Dermis microvascular lymphatic vessel endothelial cell (primary cell): ENCODE measurements around the gene SLC43A1. TPM values are rescaled to one million over a fixed set of nuclear protein-coding genes. Genes with fewer than 3 reads are reported as not detected.

Source experiments
- DNase-seq, 2 donors: peaks; one replicate each; pipeline versions ENCODE4 v3.0.0 to v3.0.0-alpha.2; 2010; ENCODE audit warnings: low read depth in 2 of 2
- total RNA-seq: library from RNA; depleted of rRNA; stranded (reverse); fragments of >200 nt; gene quantifications from 2 replicates; pipeline ENCODE4 v1.2.1, GENCODE V29; 2014

The SLC43A1 gene
- total RNA-seq, 1 donor from 2014 or later = 11.0 TPM

DNA sequence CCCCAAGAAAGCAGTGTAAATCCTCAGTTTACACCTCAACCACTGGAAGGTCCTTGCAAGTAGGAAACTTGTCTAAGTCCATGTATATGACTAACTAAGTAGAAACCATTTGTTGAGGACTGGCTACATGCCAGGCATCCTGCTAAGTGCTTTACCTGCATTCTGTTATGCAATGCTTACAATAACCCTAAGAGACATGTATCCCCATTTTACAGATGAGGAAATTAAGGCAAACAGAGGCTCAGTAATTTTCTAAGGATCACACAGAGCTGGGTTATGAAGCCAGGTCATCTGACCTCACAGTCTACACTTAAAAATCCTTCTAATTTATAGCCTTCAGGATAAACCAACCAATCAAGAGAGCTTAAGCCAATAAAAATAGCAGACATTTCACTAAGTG is 13.5 kb upstream of the SLC43A1 start:
- no peak for DNase-seq

- DNase-seq = peak; percentile 48 to 65
Measured at GRCh38 chr11:57527056-57527631, 11.6 kb upstream of the SLC43A1 start.

GRCh38 chr11:57523419-57523818 is 7.9 kb upstream of the SLC43A1 start:
- no peak for DNase-seq

DNA sequence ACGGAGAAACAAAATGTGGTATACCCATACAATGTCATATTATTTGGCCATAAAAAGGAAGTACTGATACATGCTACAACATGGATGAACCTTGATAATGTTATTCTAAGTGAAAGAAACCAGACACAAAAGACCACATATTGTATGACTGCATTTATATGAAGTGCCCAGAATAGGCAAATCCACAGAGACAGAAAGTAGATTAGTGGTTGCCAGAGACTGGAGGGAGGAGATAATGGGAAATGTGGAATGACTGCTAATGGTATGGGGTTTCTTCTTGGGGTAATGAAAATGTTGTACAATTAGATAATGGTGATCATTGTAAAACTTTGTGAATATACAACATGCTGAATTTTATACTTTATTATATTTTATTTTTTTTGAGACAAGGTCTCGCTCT is 5.6 kb upstream of the SLC43A1 start:
- DNase-seq = no peak

DNA sequence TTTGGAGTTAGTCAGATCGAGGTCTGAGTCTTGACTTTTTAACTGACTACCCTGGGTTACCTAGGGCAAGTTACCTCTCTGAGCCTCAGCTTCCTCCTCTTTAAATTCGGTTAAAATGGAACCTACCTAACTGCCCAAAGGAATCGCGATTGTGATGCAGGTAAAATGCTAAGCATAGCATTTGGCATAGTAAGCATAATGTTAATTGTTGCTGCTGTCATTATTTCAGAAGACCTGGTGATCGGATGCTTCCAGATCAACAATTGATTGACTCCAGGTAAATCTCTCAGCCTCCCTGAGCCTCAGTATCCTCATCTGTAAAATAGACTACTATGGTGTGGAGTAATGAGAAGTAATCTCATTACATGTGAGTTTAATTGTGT is 550 bp upstream of the SLC43A1 start:
- DNase-seq = no peak

DNA sequence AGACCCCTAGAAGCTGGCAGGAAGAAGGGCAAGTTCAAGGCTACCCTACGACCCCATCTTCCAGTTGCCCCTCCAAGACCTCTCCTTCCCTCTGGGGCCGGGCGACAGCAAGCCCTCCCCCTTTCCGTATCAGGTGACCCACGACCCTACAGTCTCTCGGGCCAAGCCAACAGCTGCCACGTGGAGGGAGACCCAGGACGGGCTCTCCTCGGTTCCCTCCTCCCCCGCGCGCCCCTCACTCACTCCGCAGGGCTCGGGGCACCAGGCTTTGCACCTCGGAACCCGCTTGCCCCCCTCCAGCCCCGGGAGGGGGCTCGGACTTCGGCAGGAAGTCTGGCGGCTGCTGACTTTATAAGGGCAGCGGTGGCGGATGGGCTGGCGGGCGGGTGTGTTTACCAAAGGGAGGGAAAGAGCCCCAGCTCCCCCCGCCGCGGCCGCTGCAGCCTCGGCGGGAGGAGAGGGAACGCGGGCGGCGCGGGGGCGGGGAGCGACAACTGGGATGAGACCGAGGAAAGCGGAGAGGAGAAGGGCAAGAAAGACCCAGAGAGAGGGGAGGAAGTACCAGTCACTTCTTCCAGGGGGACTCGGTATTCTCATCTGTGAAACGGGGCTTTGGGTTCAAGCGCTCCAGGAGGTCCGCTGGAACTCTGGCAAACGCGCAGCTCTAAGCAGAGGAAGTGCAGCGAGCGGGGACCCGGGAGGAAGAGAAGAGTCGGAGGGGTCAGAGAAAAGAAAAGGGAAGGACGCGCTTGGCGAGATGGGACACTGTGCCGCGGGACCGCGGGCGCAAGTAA is 767 bp downstream of the SLC43A1 start:
- DNase-seq = peak in 1 of 2 donors; percentile 52

DNA sequence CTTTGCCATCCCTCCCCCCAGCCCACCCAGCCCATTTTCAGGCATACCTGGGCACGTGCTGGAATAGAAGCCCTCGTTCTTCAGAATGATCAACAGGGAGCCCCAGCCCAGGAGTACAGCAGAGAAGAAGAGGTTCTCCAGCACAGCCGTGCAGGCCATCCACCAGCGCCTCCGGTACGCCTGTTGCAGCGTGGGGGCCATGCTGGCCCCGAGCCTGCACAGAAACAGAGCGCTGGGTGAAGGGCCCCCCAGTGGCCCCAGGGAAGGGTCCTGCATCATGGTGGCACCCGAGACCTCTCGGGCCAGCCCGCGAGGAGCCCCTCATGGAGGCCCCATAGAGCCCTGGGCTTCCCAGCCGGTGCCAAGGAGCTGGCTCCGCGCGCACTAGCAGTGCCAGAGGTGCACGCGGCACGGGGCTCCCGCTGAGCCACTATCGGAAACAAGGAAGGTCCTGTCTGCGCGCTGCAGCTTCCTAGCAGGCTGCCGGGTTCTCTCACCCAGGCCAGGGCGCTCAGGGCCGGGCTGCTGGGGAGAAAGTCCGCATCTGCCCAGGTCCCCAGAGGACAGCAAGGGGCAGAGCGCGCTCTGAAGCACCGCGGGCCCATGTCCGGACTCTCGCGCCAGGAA is 1.5 kb downstream of the SLC43A1 start:
- peak in 1 of 2 donors; percentile 43 for DNase-seq

DNA sequence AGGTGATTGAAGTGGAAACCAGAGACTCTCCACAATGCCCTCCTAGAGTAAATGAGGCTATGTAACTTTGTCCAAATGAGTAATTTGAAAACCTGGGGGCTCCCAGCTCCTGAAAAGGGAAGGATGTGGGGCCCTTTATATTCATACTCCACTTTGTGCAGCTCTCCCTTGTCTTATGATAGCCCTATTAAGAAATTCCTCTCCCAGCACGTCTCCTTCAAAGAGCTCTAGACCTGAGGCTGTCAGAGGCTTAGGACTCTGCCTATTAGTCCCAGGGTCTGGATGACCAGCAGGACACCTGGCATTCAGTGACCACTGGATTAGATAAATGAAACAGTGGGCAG is 2.1 kb downstream of the SLC43A1 start:
- no peak for DNase-seq

DNA sequence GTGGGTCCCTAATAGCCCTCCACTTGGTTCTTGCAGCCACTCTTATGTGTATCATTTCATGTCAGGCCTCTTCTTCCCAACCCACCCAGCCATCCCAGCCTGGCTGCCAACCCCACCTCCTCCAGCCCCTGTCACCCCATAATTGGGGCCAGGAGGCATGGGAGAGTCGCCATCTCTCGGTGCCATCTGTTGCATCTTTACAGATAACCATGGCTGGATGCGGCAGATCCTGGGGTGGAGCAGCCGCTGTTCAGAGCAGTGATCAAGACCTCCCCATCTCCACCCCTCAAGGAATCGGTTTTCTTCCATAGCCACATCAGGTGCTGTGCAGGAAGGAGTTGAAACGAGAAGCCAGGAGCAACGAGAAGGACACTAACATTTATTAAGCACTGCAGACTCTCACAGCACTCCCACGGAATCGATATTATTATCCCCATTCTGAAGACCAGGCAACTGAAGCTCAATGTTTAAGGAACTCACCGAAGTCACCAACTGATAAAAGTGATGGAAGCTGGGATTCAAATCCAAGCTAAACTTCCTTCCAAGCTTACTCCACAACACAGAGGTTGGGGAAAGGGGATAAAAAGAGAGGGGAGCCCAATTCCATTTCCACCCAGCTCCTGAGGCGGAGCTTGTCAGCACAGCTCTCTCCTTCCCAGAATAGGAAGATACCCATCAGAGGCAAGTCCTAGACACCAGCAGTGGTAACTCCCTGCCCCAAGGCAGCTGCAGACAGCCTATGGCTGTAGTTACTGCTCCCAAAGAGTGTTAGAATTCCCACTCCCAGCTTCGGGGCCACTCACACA is 2.7 kb downstream of the SLC43A1 start:
- DNase-seq = no peak

- no peak for DNase-seq
Measured at GRCh38 chr11:57511741-57512430, 3.6 kb downstream of the SLC43A1 start.

DNA sequence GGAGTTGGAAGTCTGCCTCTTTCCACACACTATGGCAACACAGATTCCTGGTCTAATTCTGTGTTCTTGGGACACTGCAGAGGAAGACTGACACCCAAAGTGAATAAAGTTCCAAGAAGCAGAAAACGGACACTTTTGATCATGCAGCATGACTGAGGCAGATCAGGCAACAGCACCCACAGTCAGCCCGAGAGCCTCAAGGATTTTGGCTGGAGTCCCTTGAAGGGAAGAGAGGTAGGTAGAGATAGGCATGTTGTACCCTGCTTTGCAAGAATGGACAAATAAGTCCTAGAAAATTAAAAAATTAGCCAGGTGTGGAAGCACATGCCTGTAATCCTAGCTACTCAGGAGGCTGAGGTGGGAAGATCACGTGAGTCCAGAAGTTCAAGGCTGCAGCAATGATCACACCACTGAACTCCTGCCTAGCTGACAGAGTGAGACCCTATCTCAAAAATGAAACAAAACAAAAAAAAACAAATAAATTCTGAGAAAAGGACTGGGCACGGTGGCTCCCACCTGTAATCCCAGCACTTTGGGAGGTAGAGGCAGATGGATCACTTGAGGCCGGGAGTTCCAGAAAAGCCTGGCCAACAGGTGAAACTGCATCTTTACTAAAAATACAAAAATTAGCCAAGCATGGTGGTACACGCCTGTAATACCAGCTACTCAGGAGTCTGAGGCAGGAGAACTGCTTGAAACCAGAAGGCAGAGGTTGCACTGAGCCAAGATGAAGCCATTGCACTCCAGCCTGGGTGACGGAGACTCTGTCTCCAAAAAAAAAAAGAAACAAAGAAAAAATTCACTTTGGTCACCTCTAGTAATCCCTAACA is 6.9 kb downstream of the SLC43A1 start:
- no peak for DNase-seq

- no peak for DNase-seq
Measured at GRCh38 chr11:57506522-57506921, 9.0 kb downstream of the SLC43A1 start.

DNA sequence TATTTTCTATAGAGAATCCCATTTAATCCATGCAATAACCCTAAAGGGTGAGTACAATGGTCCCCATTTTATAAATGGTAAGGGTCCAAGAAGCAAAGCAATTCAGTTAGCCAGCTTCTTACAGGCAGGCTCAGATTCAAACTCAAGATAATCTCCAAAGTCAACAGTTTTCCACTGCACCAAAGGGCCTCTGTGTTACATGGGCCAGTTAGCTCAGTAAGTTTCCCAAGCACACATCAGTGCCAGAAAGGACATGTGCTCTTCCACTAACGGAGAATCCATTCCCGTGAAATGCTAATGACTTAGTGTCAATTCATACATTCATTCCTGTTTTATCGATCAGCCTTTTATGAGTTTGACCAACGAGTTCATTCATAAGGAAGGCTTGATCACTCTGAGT is 11.0 kb downstream of the SLC43A1 start:
- DNase-seq = no peak

GRCh38 chr11:57502870-57503269 is 12.6 kb downstream of the SLC43A1 start:
- no peak for DNase-seq

- DNase-seq = no peak
Measured at GRCh38 chr11:57502376-57502775, 13.1 kb downstream of the SLC43A1 start.

DNA sequence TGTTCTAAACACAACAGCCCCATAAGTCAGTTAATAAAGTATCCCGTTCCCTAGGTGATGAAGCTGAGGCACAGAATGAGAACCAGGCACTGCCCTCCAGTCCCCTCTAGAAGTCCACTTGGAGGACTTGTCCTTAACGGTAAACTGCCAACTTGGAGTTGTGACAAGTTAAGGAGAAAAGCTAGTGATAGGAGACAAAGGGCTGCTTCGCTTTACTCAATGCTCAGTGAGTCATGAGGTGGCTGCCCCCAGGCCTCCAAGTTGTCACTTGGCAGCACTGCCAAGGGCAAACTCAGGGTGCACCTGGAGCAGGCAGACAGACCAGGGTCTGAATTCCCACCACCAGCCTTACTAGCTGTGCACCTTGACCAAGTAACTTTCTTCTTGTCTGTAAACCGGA is 13.5 kb downstream of the SLC43A1 start:
- DNase-seq = no peak

DNA sequence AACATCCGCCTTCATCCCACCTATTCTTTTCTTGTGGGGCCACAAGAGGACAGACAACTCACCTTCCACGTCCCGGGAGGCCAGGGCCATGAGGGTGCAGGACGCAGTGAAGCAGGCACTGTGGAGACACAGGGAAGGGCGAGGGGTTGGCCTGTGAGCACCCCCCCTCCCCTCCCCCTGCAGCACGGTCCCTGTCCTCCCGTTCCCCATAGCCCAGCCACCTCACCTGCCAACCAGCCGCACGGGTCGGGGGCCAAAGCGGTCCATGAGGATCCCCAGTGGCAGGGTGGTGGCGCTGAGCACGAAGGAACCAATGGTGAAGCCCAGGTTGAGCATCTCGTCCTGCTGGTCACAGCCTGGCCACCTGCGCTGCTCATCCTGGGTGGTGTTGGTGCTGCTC is 14.6 kb downstream of the SLC43A1 start:
- no peak for DNase-seq

- DNase-seq = no peak
Measured at GRCh38 chr11:57500515-57500914, 15.0 kb downstream of the SLC43A1 start.

DNA sequence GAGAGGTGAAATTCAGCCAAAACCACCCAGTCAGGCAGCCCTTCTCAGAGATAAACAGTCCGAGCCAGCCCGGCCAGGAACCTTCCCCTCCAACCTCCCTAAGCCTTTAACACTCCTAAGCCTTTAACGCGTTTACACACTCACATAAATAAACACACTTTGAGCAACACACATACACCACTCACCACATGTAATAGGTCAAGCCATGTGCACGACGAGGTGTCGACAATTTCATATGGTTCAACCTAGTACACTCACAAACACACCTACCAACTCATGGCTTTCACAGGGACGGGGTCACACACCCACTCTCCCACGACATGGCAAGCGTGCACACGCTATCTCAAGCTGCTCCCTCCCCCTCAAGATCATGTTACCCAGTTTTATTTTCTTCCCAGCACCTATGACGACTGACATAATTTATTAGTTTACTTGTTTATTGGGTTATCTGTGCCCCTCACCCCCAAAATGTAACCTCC is 15.5 kb downstream of the SLC43A1 start:
- DNase-seq = no peak

GRCh38 chr11:57499413-57499982 is 16.0 kb downstream of the SLC43A1 start:
- peak; percentile 78 to 92 for DNase-seq
